Brain microvascular endothelial cell (primary cell): ENCODE results near the gene BMAL2.

Experiments used
- DNase-seq: peaks from one replicate; pipeline ENCODE4 v3.0.0-alpha.2; 2020
- H3K27ac ChIP-seq: fragments of 250-450 bp; sonication (Bioruptor Pico); 2 replicates; pipeline ENCODE4 v1.5.1; 2020; ENCODE audit warnings: mild to moderate bottlenecking, moderate library complexity
- H3K27me3 ChIP-seq: fragments of 250-450 bp; sonication (Bioruptor Pico); replicated peaks from 2 replicates; pipeline ENCODE4 v1.5.1; 2020; ENCODE audit warnings: mild to moderate bottlenecking
- H3K36me3 ChIP-seq: fragments of 250-450 bp; sonication (Bioruptor Pico); replicated peaks from 2 replicates; pipeline ENCODE4 v1.5.1; 2020; ENCODE audit warnings: mild to moderate bottlenecking
- H3K4me3 ChIP-seq: 2 replicates; pipeline ENCODE4 v1.5.1; 2011; ENCODE audit warnings: low read depth, mild to moderate bottlenecking, control low read depth, low read length, moderate library complexity
- in situ Hi-C: cut with HindIII; loops from 2 replicates; pipeline ENCODE4 v1.10.0; 2017; ENCODE audit warnings: low sequenced_read_pairs, low pct_ligation_motif_present
- TF ChIP-seq, protein P1 (sequence below): IDR thresholded peaks from 2 replicates; pipeline ENCODE4 v1.5.1; 2011; ENCODE audit warnings: low read depth, mild to moderate bottlenecking, moderate library complexity, low read length, control low read depth, inconsistent platforms; ENCODE audit errors: missing control alignments

BMAL2 gene

DNA sequence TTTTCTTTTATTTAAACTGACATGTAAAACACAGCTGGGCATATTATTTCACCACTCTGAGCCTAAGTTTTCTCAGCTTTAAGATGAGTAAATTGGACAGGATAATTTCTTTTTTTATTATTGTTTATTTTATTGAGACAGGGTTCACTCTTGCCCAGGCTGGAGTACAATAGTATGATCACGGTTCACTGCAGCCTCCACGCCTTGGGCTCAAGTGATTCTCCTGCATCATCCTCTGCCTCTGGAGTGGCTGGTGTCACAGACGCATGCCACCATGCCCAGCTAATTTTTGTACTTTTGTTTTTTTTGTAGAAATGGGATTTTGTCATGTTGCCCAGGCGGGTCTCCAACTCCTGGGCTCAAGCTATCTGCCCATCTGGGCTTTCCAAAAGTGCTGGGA, 12.7 kb downstream of the BMAL2 start:
- no peak overlapping the region for H3K27ac ChIP-seq
- in situ Hi-C loops = no loop called here
- H3K27me3 ChIP-seq = no peaks in the 10 kb centered on the region
- no peak for DNase-seq
- TF ChIP-seq, protein P1, sequence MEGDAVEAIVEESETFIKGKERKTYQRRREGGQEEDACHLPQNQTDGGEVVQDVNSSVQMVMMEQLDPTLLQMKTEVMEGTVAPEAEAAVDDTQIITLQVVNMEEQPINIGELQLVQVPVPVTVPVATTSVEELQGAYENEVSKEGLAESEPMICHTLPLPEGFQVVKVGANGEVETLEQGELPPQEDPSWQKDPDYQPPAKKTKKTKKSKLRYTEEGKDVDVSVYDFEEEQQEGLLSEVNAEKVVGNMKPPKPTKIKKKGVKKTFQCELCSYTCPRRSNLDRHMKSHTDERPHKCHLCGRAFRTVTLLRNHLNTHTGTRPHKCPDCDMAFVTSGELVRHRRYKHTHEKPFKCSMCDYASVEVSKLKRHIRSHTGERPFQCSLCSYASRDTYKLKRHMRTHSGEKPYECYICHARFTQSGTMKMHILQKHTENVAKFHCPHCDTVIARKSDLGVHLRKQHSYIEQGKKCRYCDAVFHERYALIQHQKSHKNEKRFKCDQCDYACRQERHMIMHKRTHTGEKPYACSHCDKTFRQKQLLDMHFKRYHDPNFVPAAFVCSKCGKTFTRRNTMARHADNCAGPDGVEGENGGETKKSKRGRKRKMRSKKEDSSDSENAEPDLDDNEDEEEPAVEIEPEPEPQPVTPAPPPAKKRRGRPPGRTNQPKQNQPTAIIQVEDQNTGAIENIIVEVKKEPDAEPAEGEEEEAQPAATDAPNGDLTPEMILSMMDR = no peak
- no peaks in the 10 kb centered on the region for H3K36me3 ChIP-seq
- H3K4me3 ChIP-seq = no peak overlapping the region

DNA sequence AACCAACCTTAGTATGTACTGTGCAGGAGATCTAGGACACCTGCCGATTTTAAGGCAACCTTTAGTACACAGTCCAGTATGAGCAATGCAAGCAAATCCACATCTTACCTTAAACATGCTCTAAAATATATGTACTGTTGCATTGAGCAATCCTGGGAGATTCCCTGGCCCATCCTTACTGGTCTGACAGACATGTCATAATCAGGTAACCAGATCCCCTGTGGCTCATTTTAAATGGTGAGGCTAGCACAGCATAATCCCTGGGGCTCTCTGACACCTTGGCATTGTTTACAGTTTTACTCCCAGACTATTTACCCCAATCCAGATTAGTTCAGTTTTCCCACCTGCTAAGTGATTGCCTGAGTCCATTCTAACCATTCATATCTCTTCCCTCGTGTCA, 15.1 kb downstream of the BMAL2 start:
- Histone ChIP-seq H3K27ac (no peak overlapping the region), H3K36me3 (no peaks in the 10 kb centered on the region), H3K27me3 (no peaks in the 10 kb centered on the region), H3K4me3 (no peak overlapping the region)
- TF ChIP-seq, protein P1 = no peak
- in situ Hi-C loops = no loop called here
- no peak for DNase-seq

DNA sequence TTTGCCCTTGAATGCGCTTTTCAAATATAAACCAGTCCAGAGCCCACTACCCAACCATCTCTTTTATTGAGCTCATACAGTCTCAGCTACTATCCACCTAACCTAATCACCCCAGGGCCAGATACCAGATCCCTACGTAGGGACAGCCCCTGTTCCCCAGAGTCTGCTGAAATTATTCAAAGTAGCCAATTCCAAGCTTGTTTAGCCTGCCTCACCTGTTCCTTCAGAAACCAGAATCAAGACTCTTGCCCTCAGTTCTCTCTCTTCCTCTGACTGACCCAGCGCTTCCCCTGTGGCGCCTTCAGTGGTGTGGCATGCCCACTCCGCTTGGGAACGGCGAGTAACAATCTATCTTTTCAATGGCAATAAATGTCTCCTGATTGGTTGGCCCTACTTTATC, 18.8 kb downstream of the BMAL2 start:
- DNase-seq = no peak
- Histone ChIP-seq H3K27me3 (no peaks in the 10 kb centered on the region), H3K36me3 (no peaks in the 10 kb centered on the region), H3K4me3 (no peak overlapping the region), H3K27ac (no peak overlapping the region)
- in situ Hi-C loops = no loop called here
- TF ChIP-seq, protein P1 = no peak

DNA sequence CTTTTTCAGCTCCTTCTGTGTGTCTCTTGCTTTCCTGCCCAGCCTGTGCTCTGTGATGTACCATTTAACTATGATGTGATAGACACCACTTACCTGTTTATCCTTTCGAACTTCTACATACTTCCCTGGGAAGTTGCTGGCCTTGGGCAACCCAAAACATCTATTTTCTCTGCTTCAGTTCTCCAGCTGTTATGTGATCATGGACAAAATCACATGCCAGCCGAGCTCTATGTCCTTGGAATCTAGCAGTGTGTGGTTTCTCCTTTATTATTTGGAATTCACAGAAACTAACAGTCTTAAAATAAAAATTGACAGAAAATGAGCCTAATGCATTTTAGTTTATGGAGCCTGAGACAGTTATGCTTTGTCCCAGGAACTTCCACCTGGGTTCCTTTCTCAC, 22.9 kb downstream of the BMAL2 start:
- Histone ChIP-seq H3K27me3 (no peaks in the 10 kb centered on the region), H3K36me3 (no peaks in the 10 kb centered on the region), H3K4me3 (no peak overlapping the region), H3K27ac (no peak overlapping the region)
- DNase-seq = no peak
- TF ChIP-seq, protein P1 = no peak
- in situ Hi-C loops = no loop called here

DNA sequence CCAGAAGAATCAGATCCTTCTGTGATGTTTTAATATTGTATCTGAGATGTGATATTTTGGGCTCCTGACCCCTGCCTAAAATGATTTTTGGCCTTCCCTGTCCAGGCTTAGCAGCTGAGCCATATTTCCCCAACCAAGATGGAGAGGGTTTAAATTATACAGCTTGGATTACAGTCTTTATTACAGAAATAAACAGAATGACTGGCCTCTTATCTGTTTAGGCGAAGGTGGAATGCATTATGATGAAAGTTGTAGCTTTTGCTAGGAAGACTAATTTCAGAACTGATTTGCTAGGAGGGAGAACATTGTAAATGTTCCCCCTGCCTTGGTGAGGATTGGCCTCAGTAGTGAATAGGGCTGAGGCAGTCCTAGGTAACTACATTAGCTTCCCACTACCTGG, 23.3 kb downstream of the BMAL2 start:
- H3K27ac ChIP-seq = no peak overlapping the region
- in situ Hi-C loops = no loop called here
- DNase-seq = no peak
- TF ChIP-seq, protein P1 = no peak
- H3K4me3 ChIP-seq = no peak overlapping the region
- H3K27me3 ChIP-seq = no peaks in the 10 kb centered on the region
- no peaks in the 10 kb centered on the region for H3K36me3 ChIP-seq

DNA sequence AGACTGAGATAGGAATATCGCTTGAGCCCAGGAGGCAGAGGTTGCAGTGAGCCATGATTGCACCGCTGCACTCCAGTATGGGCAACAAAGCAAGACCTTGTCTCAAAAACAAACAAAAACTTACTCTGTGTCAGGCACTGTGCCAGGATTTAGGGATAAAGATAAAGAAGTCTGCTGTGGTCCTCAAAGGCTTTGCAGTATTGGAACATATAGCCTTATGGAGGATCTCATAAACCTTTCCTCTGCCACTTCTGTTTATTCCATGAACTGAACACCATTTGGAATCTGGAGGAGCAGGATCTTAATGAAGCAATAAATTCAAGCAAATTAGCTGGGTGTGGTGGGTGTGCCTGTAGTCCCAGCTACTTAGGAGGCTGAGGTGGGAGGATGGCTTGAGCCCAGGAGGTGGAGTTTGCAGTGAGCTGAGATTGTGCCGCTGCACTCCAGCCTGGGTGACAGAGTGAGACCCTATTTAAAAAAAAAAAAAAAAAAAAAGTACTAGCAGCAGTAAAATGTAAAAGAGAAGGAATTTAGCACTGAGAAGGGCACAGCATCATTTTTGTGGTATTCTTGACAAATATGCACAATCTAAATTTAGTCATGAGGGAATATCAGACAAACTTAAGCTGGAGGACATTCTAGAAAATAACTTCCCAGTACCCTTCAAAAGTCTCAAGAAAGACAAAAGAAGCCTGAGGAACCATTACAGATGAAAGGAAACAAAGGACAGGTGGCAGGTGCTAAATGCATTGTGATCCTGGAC, 27.1 kb downstream of the BMAL2 start:
- no peaks in the 10 kb centered on the region for H3K36me3 ChIP-seq
- H3K27ac ChIP-seq = no peak overlapping the region
- no peaks in the 10 kb centered on the region for H3K27me3 ChIP-seq
- in situ Hi-C loops = no loop called here
- TF ChIP-seq, protein P1 = no peak
- DNase-seq = no peak
- H3K4me3 ChIP-seq = no peak overlapping the region
